OCI-LY1 (cell line): ENCODE measurements around the gene CREB3L2.

Experiments used
- H2AFZ ChIP-seq: fragments of 200-600 bp; sonication (generic), shearing (Covaris generic); 2 replicates; pipeline ENCODE4 v1.6.0; 2014; ENCODE audit warnings: antibody characterized with exemption, mild to moderate bottlenecking, low read length
- H3F3A ChIP-seq: fragments of 200-600 bp; sonication (generic), shearing (Covaris generic); 2 replicates; pipeline ENCODE4 v1.6.0; 2014; ENCODE audit warnings: mild to moderate bottlenecking, antibody characterized with exemption, low read length, moderate library complexity; ENCODE audit not compliant: insufficient read depth
- H3K27ac ChIP-seq: fragments of 200-600 bp; sonication (generic); 2 replicates; pipeline ENCODE4 v1.5.1; 2014; ENCODE audit warnings: low read length, mixed run types, mild to moderate bottlenecking, low read depth; ENCODE audit not compliant: poor library complexity, severe bottlenecking
- H3K27me3 ChIP-seq: fragments of 200-600 bp; sonication (generic); 2 replicates; pipeline ENCODE4 v1.6.0; 2014; ENCODE audit warnings: antibody characterized with exemption, mild to moderate bottlenecking, low read length, moderate library complexity; ENCODE audit not compliant: insufficient read depth
- H3K36me3 ChIP-seq: fragments of 200-600 bp; sonication (generic); 2 replicates; pipeline ENCODE4 v1.6.1; 2014; ENCODE audit warnings: mild to moderate bottlenecking, antibody characterized with exemption, low read length, moderate library complexity, mixed read lengths; ENCODE audit not compliant: insufficient read depth
- H3K4me1 ChIP-seq: fragments of 200-600 bp; sonication (generic); 2 replicates; pipeline ENCODE4 v1.5.1; 2014; ENCODE audit warnings: mild to moderate bottlenecking, low read length, moderate library complexity; ENCODE audit not compliant: insufficient read depth, severe bottlenecking
- H3K4me2 ChIP-seq: fragments of 200-600 bp; sonication (generic), shearing (Covaris generic); 2 replicates; pipeline ENCODE4 v1.6.1; 2014; ENCODE audit warnings: low read length
- H3K4me3 ChIP-seq: fragments of 200-600 bp; sonication (generic); 2 replicates; pipeline ENCODE4 v1.5.1; 2014; ENCODE audit warnings: low read length, low read depth, mild to moderate bottlenecking, mixed read lengths; ENCODE audit not compliant: poor library complexity, severe bottlenecking
- H3K79me2 ChIP-seq: fragments of 200-600 bp; shearing (Covaris generic); 2 replicates; pipeline ENCODE4 v1.6.1; 2016; ENCODE audit warnings: mixed run types, low read length, mixed read lengths; ENCODE audit not compliant: insufficient read depth
- H3K9ac ChIP-seq: fragments of 200-600 bp; sonication (generic), shearing (Covaris generic); 2 replicates; pipeline ENCODE4 v1.6.1; 2014; ENCODE audit warnings: mild to moderate bottlenecking, low read length, mixed read lengths
- H3K9me2 ChIP-seq: fragments of 200-600 bp; sonication (generic), shearing (Covaris generic); 2 replicates; pipeline ENCODE4 v1.6.1; 2014; ENCODE audit warnings: low read depth, mild to moderate bottlenecking, low read length, mixed read lengths
- H3K9me3 ChIP-seq: fragments of 200-600 bp; shearing (Covaris generic); 2 replicates; pipeline ENCODE4 v1.6.1; 2014; ENCODE audit warnings: low read length, mixed read lengths
- H4K20me1 ChIP-seq: fragments of 200-600 bp; sonication (generic), shearing (Covaris generic); 2 replicates; pipeline ENCODE4 v1.6.0; 2016; ENCODE audit warnings: mild to moderate bottlenecking, low read length; ENCODE audit not compliant: insufficient read depth
- CTCF ChIP-seq: fragments of 200-600 bp; sonication (generic), shearing (Covaris generic); IDR thresholded peaks from 2 replicates; pipeline ENCODE4 v1.5.1; 2017; ENCODE audit warnings: mild to moderate bottlenecking, antibody characterized with exemption, low read length, moderate library complexity, mixed read lengths
- EZH2 ChIP-seq: fragments of 200-600 bp; sonication (generic), shearing (Covaris generic); IDR thresholded peaks from 2 replicates; pipeline ENCODE4 v1.8.0; 2017; ENCODE audit warnings: borderline replicate concordance, mixed run types, mild to moderate bottlenecking, antibody characterized with exemption, low read length, moderate library complexity, mixed read lengths

Gene CREB3L2

DNA sequence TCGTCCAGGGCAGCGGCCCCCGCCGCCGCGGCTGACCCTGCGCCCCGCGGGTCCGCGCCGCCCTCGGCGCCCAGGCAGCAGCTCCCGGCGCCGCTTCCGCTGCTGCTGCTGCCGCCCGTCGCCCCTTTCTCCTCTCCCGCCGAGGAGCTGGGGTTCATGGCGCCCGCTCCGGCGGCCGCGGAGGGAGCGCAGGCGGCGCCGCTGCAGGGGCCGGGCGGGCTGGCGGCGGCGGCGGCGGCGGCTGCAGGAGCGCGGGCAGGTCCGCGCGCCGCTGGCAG lies 155.4 kb downstream of the CREB3L2 start:
- Histone ChIP-seq H3K4me1 (no peaks in the 10 kb centered on the region), H3K9ac (no peak overlapping the region), H3K36me3 (no peaks in the 10 kb centered on the region), H3K27ac (no peak overlapping the region), H3K27me3 (no peaks in the 10 kb centered on the region), H3F3A (no peaks in the 10 kb centered on the region), H4K20me1 (no peaks in the 10 kb centered on the region), H3K4me2 (no peak overlapping the region), H3K9me3 (no peaks in the 10 kb centered on the region), H2AFZ (no peak overlapping the region), H3K79me2 (no peaks in the 10 kb centered on the region), H3K9me2 (no peaks in the 10 kb centered on the region), H3K4me3 (no peak overlapping the region)
- TF ChIP-seq EZH2 (no peak), CTCF (no peak)

DNA sequence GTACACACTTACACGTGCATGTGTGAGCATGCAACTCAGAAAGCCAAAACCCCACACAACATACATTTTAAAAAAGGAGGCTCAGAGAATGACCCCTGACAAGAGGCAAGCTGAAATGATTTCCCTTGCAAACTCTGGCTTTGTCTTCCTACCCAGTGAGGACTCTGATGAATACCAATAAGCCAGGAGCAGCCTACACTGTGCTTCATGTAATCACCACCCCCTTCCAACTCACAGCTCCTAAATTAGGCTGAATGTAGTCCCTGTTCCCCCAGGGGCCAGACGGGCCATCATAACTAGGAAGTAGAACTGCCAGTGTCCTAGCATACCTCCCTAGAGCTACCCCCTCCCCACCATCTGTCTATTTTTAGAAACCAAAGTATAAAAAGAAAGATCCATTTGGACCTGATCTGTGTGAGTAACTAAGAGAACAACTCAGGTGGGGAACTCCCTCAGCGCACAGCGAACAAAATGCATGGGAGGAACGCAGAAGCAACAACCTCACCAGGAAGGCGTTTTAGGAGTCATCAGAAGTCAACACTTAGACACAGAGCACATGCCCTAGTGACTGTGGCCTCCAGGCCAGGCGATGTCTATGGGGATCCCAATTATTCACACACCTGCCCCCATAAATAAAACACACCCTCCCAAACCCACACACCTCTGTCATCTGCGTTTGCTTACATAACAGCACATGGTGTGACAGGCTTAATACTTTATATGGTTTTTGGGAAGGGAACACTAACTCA lies 157.0 kb downstream of the CREB3L2 start:
- Histone ChIP-seq H3K9ac (no peak overlapping the region), H3K4me2 (no peak overlapping the region), H3K4me3 (no peak overlapping the region), H3K4me1 (no peaks in the 10 kb centered on the region), H3F3A (no peaks in the 10 kb centered on the region), H4K20me1 (no peaks in the 10 kb centered on the region), H3K79me2 (no peaks in the 10 kb centered on the region), H3K9me3 (no peaks in the 10 kb centered on the region), H3K36me3 (no peaks in the 10 kb centered on the region), H3K27ac (no peak overlapping the region), H2AFZ (no peak overlapping the region), H3K27me3 (no peaks in the 10 kb centered on the region), H3K9me2 (no peaks in the 10 kb centered on the region)
- TF ChIP-seq EZH2 (no peak), CTCF (no peak)

DNA sequence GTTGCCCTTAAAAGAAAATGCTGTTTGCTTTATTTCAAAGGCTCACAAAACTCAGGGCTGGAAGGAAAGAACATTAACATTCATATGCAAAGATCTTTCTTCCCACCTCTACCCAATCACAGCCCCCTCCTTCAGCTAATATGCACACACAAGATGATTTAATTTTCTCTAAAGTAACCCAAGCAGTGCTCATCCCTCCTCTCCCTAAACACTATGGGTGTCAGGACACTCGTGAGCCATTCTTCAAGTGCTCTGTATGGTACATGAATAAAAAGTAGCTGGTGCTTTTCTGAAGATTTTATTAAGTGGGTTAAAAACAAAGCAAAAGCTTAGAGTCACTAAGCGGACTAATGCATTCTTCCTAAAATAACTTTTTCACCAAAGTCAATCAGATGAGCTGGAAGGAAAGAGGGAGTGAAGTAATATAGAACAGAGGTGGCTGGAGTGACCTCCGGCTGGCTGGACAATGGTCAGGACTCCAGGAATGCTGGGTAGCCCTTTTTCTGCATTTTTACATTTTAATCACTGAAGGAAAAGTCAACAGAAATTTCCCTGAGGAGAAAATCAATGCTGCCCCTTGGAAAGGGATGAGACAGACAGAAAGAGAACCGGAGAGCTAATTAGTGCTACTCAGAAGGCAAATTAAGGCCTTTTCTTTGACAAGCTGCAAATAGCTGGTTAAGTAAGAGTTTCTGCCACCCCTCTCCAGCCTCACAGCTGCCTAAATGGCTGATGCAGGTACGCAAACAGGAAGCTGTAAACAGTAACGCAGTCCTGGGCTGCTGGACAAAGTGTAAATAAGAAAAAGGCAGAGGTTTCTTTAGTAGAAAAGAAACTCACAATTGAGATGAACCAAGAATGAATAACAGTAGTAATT lies 161.7 kb downstream of the CREB3L2 start:
- no peak overlapping the region for H3K9ac ChIP-seq
- H3K4me3 ChIP-seq = no peak overlapping the region
- TF ChIP-seq EZH2 = no peak
- no peak for TF ChIP-seq CTCF
- no peak overlapping the region for H2AFZ ChIP-seq
- no peak overlapping the region for H3K27ac ChIP-seq
- H3K9me2 ChIP-seq = no peaks in the 10 kb centered on the region
- no peaks in the 10 kb centered on the region for H3K4me1 ChIP-seq
- no peak overlapping the region for H3K4me2 ChIP-seq
- no peaks in the 10 kb centered on the region for H3K27me3 ChIP-seq
- H3K9me3 ChIP-seq = no peaks in the 10 kb centered on the region
- no peaks in the 10 kb centered on the region for H3K79me2 ChIP-seq
- H3K36me3 ChIP-seq = no peaks in the 10 kb centered on the region
- no peaks in the 10 kb centered on the region for H3F3A ChIP-seq
- no peaks in the 10 kb centered on the region for H4K20me1 ChIP-seq
